Smooth muscle cell (in vitro differentiated cells): ENCODE data around the gene DPEP1. TPM values are rescaled to one million over a fixed set of nuclear protein-coding genes. Genes with fewer than 3 reads are reported as not detected.

Source experiments
- DNase-seq: peaks from one replicate; lab custom pipeline; 2025; ENCODE audit not compliant: unreplicated experiment; lab: John Stamatoyannopoulos, UW
- H2AFZ ChIP-seq: fragments of 200-600 bp; sonication (generic); 2 replicates; pipeline ENCODE4 v1.6.0; 2016; ENCODE audit warnings: antibody characterized with exemption, low read depth, mild to moderate bottlenecking
- H3F3A ChIP-seq: fragments of 200-600 bp; sonication (generic); 2 replicates; pipeline ENCODE4 v1.6.0; 2017; ENCODE audit warnings: antibody characterized with exemption, low read depth
- H3K27ac ChIP-seq: fragments of 200-600 bp; sonication (generic); 2 replicates; pipeline ENCODE4 v1.5.1; 2016; ENCODE audit warnings: low read depth, mild to moderate bottlenecking
- H3K27me3 ChIP-seq: fragments of 200-600 bp; sonication (generic); 2 replicates; pipeline ENCODE4 v1.6.1; 2016; ENCODE audit warnings: low read depth, mild to moderate bottlenecking
- H3K36me3 ChIP-seq: fragments of 200-600 bp; sonication (generic); 2 replicates; pipeline ENCODE4 v1.5.1; 2016; ENCODE audit warnings: low read depth
- H3K4me1 ChIP-seq: fragments of 200-600 bp; sonication (generic); 2 replicates; pipeline ENCODE4 v1.5.1; 2016; ENCODE audit warnings: low read depth
- H3K4me2 ChIP-seq: fragments of 200-600 bp; sonication (generic); 2 replicates; pipeline ENCODE4 v1.6.0; 2016; ENCODE audit warnings: mild to moderate bottlenecking
- H3K4me3 ChIP-seq: fragments of 200-600 bp; sonication (generic); 2 replicates; pipeline ENCODE4 v1.5.1; 2016; ENCODE audit warnings: mild to moderate bottlenecking
- H3K79me2 ChIP-seq: fragments of 200-600 bp; sonication (generic); 2 replicates; pipeline ENCODE4 v1.6.0; 2016; ENCODE audit warnings: low read depth, mild to moderate bottlenecking
- H3K9ac ChIP-seq: fragments of 200-600 bp; sonication (generic); 2 replicates; pipeline ENCODE4 v1.6.0; 2016; ENCODE audit warnings: low read depth
- H3K9me3 ChIP-seq: fragments of 200-600 bp; sonication (generic); replicated peaks from 2 replicates; pipeline ENCODE4 v1.5.1; 2016; ENCODE audit warnings: low read depth
- H4K20me1 ChIP-seq: fragments of 200-600 bp; sonication (generic); 2 replicates; pipeline ENCODE4 v1.6.0; 2016; ENCODE audit warnings: low read depth
- WGBS: methylation state at CpG from one replicate; pipeline ENCODE4 v1.1.7; 2016; ENCODE audit warnings: low lambda C conversion rate; 5-methylcytosine and 5-hydroxymethylcytosine counted together
- polyA plus RNA-seq: library from polyadenylated mRNA; unstranded; fragments of >200 nt; fragmentation: Nextera tagmentation; extraction: Ambion mirVana; gene quantifications from 2 replicates; pipeline ENCODE4 v1.2.1, GENCODE V29; 2016
- total RNA-seq: library from RNA; depleted of rRNA; stranded (reverse); fragments of >200 nt; gene quantifications from 2 replicates; pipeline ENCODE4 v1.2.3, GENCODE V29; 2014
- TF ChIP-seq, protein P1 (sequence below): fragments of 200-600 bp; sonication (generic); IDR thresholded peaks from 2 replicates; pipeline ENCODE4 v1.5.1; 2017; ENCODE audit warnings: borderline replicate concordance, mild to moderate bottlenecking, antibody characterized with exemption; ENCODE audit not compliant: insufficient read depth, poor library complexity, severe bottlenecking

DPEP1 gene
- total and polyA plus RNA-seq, 2 experiments from 2014 or later: not detected

DNA sequence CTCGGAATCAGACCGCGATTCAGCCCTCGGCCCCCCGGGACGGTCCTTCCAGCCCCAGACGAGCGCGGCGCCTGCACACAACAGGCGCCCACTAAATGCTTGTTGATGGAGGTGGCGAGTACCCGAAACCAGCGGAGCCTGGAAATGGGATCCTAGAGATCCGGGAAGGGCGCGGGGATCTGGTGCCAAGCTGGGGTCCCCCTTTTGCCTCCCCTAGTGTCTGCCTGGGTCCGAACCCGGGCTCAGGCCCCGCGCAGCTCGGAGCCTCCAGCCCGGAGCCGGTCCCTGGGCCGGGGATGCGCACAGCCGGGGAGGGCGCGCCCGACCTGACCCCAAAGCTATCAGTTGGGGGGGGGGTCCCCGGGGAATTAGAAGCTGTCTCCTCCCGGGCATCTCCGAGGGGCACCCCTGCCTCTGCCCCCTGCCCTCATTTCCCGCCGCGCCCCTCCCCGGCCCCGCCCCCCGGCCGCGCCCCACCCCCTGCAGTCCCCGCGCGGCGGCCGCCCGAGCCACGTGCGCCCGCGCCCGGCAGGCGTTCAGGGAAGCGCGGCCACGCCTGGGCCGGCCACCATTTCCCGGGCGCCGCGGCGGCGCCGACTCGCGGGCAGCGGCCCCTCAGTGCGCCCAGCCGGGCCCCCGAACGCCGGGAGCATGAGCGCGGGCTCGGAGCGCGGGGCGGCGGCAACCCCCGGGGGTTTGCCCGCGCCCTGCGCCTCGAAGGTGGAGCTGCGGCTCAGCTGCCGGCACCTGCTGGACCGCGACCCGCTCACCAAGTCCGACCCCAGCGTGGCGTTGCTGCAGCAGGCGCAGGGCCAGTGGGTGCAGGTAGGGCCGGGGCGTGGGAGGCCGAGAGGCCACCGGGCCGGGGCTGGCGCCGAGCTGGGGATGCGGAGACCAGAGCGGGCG, 37.9 kb upstream of the DPEP1 start, which contains the start of gene CPNE7:
CPNE7 (plus strand) TSS at position 512 of the 906 bp plus-strand sequence; CDS start at position 652, 140 bp downstream.
- 3% methylated on average over 75 of the region's 103 CpGs for WGBS
- Histone ChIP-seq H2AFZ (peak within 1 kb of the TSS; percentile 52), H3K9ac (no peak within 1 kb of the TSS), H3K4me2 (peak within 1 kb of the TSS; percentile 88), H3K27ac (no peak within 1 kb of the TSS), H3K4me1 (peaks cover 6% of the 10 kb centered on the region), H3K4me3 (peak within 1 kb of the TSS; percentile 44), H3K9me3 (no peaks in the 10 kb centered on the region), H3K27me3 (peaks cover 25% of the 10 kb centered on the region), H4K20me1 (no peaks in the 10 kb centered on the region), H3K36me3 (no peaks in the 10 kb centered on the region), H3F3A (no peaks in the 10 kb centered on the region), H3K79me2 (no peaks in the 10 kb centered on the region)
- no peak for DNase-seq
- TF ChIP-seq, protein P1, sequence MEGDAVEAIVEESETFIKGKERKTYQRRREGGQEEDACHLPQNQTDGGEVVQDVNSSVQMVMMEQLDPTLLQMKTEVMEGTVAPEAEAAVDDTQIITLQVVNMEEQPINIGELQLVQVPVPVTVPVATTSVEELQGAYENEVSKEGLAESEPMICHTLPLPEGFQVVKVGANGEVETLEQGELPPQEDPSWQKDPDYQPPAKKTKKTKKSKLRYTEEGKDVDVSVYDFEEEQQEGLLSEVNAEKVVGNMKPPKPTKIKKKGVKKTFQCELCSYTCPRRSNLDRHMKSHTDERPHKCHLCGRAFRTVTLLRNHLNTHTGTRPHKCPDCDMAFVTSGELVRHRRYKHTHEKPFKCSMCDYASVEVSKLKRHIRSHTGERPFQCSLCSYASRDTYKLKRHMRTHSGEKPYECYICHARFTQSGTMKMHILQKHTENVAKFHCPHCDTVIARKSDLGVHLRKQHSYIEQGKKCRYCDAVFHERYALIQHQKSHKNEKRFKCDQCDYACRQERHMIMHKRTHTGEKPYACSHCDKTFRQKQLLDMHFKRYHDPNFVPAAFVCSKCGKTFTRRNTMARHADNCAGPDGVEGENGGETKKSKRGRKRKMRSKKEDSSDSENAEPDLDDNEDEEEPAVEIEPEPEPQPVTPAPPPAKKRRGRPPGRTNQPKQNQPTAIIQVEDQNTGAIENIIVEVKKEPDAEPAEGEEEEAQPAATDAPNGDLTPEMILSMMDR: no peak

DNA sequence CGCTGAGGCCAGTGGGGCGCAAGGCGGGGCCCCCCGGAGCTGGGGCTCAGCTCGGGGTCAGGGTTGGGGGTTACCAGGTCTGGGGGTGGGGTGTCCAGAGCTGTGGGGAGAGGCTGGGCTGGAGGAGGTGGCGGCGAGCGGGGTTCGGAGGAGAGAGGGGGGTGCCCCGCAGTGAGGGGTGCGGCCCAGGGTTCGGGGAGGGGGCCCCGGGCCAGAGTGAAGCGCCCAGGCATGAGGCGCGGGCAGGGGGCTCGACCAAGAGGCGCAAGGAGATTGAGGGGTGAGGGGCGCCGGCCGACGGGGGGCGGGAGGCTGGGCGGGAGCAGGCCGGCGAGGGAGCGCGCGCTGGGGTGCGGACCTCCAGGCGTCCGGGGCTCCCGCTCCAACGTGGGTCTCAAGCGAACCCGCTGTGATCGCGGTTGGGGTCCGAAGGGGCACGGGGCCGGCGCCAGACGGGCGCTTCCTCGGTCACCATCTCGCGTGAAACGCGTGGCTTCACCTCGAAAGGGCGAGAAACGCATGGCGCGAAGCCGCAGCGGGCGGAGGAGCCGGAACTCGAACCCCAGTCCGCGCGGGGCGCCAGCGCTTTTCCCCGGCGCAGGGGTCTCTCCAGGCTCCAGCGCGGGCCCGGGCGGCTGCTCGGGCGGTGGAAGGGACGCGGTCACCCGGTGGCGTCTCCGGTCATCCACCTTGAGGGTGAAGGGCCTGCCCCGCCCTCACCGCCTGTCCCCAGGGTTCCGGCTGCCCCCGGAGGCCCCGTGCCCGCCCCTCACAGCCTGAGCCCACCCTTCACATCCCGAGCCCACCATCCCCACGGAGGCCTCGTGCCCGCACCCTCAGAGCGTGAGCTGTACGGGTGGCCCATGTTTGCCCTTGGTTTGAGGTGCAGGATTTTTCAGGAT, 37.0 kb upstream of the DPEP1 start:
- Histone ChIP-seq H3K4me2 (peak overlapping the region; percentile 67), H3K4me3 (peak overlapping the region; percentile 23), H3K4me1 (peaks cover 6% of the 10 kb centered on the region), H3K27me3 (peaks cover 25% of the 10 kb centered on the region), H2AFZ (no peak overlapping the region), H3K9ac (no peak overlapping the region), H3K9me3 (no peaks in the 10 kb centered on the region), H4K20me1 (no peaks in the 10 kb centered on the region), H3K27ac (no peak overlapping the region), H3K36me3 (no peaks in the 10 kb centered on the region), H3F3A (no peaks in the 10 kb centered on the region), H3K79me2 (no peaks in the 10 kb centered on the region)
- TF ChIP-seq, protein P1: no peak
- no peak for DNase-seq
- 38% methylated on average over 28 of the region's 89 CpGs for WGBS

DNA sequence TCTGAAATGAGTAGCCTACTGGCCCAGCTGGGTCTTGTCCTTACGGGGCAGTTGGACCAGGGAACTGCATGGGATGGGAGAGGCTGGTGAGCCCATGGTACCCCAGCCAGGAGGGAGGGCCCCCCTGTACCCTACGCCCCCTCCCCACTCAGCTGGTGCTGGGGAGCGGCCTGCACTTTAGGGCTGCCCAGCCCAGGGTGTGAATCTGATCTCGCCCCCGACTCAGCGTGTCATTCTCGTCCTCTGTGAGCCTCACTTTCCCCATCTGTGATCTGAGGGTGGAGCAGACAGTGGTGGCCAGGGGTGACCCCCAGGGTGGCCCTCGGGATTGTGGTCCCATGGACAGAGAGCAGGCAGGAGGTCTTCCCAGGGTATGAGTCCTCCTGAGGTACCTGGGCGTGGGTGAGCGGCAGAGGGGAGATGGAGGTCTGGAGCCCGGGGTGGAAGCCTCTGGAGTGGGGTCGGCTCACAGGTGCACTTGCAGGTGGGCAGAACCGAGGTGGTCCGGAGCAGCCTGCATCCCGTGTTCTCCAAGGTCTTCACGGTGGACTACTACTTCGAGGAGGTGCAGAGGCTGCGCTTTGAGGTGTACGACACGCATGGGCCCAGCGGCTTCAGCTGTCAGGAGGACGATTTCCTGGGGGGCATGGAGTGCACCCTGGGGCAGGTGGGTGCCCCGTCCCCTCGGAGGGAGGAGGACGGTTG, 36.2 kb upstream of the DPEP1 start:
- Histone ChIP-seq H3K27me3 (peaks cover 25% of the 10 kb centered on the region), H3K4me1 (peaks cover 6% of the 10 kb centered on the region), H3K27ac (no peak overlapping the region), H3K9ac (no peak overlapping the region), H3K79me2 (no peaks in the 10 kb centered on the region), H2AFZ (no peak overlapping the region), H3K4me2 (no peak overlapping the region), H3K4me3 (no peak overlapping the region), H3K9me3 (no peaks in the 10 kb centered on the region), H3F3A (no peaks in the 10 kb centered on the region), H3K36me3 (no peaks in the 10 kb centered on the region), H4K20me1 (no peaks in the 10 kb centered on the region)
- TF ChIP-seq, protein P1: no peak
- 93% methylated on average over 23 of the region's 25 CpGs for WGBS
- DNase-seq: no peak
